GM12891 (cell line): ENCODE data around the gene SH3TC1.

ENCODE experiments used
- PAX5 ChIP-seq: IDR thresholded peaks from 2 replicates; pipeline ENCODE4 v1.6.1; 2011; ENCODE audit warnings: low read length, moderate library complexity, mild to moderate bottlenecking; ENCODE audit not compliant: insufficient read depth, severe bottlenecking
- POLR2A ChIP-seq: IDR thresholded peaks from 2 replicates; pipeline ENCODE4 v1.6.1; 2011; ENCODE audit warnings: low read depth, low read length, control low read depth
- POLR2AphosphoS5 ChIP-seq: IDR thresholded peaks from 2 replicates; pipeline ENCODE4 v1.6.1; 2011; ENCODE audit warnings: low read depth, low read length, control low read depth
- POU2F2 ChIP-seq: IDR thresholded peaks from 2 replicates; pipeline ENCODE4 v1.6.1; 2011; ENCODE audit warnings: low read depth, mild to moderate bottlenecking, control low read depth, low read length, moderate library complexity
- SPI1 ChIP-seq: IDR thresholded peaks from 2 replicates; pipeline ENCODE4 v1.6.1; 2011; ENCODE audit warnings: low read depth, low read length, control low read depth
- TAF1 ChIP-seq: IDR thresholded peaks from 2 replicates; pipeline ENCODE4 v1.6.1; 2011; ENCODE audit warnings: low read depth, low read length, control low read depth

DNA sequence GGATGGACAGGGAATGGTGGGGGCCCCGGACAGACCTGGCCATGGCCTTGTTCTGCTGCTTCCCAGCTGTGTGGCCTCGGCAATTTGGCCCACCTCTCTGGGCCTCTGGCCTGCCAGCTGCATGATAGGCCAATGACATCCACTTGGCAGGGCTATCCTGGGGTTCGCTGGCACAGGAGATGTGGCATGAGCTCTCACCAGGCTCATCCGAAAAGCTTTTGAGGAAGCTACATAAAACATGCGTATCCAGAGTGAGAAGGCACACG lies 18.1 kb downstream of the SH3TC1 start:
- TF ChIP-seq POLR2AphosphoS5: no peak
- no peak for TF ChIP-seq POLR2A
- TF ChIP-seq TAF1: no peak
- TF ChIP-seq PAX5: no peak
- no peak for TF ChIP-seq POU2F2
- TF ChIP-seq SPI1: no peak
